ENCODE measurements around the gene GREB1.
A peak's percentile ranks its signal among the peaks of the same experiment; 100 is the strongest.

Gene GREB1

GRCh38 chr2:11581797-11582611 is 48.2 kb downstream of the GREB1 start:
- DNase-seq = no peak

GRCh38 chr2:11582612-11582861 is 48.7 kb downstream of the GREB1 start:
- DNase-seq = no peak

DNA sequence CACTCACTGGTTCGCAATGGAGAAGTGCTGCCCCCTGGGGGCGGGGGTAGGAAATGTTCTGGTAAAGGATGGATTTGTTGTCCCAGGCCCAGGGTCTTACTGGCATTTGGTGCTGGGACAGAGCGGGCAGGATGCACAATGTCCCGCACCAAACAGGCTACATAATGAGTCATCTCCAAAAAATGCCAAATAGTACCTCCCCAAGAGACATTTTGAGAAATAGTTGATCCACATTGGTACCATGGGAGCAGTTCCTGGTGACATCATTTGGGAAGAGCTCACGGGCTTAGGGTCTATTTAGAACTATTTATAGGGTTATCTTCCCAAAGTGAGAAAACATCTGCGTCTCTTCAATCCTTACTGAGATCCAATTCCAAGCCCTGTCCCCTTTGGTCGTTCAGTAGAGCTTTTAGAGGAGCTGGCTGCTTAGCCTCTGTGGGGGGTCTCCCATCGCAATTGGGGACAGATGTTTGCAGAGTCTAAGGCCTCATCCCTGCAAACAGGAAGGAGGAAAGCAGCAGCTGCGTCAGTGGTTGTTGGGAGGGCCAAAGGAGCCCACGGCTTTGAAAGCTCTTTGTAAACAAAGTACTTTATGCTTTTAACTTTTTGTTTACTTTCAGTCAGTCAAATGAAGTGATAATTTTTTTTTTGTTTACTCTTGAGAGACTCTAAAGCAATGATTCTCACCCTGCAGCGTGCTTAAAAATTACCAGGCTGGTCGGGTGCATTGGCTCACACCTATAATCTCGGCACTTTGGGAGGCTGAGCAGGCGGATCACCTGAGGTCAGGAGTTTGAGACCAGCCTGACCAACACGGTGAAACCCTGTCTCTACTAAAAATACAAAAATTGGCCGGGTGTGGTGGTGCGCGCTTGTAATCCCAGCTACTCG is 49.3 kb downstream of the GREB1 start:
- DNase-seq = peak; percentile 16

GRCh38 chr2:11583840-11584524 is 50.1 kb downstream of the GREB1 start:
- peak; percentile 17 for DNase-seq

- no peak for DNase-seq
These were observed 50.7 kb downstream of the GREB1 start for GRCh38 chr2:11584525-11585056.

GRCh38 chr2:11585071-11585470 is 51.2 kb downstream of the GREB1 start:
- no peak for DNase-seq

DNA sequence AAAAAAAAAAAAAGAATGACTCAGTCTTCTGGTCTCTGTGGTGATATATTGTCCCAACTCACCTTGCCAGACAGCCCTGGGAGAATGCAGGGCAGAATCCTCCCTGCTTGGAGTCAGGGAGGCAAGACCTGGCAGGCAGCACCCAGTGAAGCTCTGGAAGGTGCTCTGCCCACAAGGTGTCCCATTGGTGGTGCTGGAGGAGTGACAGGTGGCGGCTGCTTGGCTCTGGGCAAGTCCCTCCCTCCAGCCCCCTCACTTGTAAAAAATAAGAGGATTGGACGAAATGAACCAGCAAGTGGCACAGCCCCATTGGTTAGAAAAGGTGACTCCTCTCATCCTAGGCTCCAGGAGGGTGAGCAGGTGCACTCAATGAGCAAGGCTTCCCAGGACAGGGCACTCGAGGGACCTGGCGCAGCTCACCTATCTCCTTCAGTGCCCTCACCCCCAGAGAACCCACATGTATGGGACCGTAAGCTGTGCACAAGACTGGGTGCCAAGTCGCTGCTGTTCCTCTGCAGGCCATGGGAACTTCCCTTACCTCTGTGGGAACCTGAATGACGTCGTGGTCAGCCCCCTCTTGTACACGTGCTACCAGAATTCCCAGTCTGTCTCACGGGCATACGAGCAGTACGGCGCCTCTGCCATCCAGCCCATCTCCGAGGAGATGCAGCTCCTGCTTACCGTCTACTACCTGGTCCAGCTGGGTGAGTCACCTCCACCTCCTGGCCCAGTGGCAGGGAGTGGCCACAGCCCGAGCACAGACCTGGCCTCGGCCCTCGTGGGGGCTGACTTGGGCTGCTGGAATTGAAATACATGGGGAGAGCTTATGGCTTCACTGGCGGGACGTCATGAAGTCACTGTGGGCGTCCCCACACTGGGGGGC is 54.6 kb downstream of the GREB1 start:
- DNase-seq = no peak

GRCh38 chr2:11589316-11589940 is 55.6 kb downstream of the GREB1 start:
- no peak for DNase-seq

- DNase-seq = no peak
These were observed 56.3 kb downstream of the GREB1 start for GRCh38 chr2:11590193-11590592.

GRCh38 chr2:11591091-11591490 is 57.2 kb downstream of the GREB1 start:
- no peak for DNase-seq

DNA sequence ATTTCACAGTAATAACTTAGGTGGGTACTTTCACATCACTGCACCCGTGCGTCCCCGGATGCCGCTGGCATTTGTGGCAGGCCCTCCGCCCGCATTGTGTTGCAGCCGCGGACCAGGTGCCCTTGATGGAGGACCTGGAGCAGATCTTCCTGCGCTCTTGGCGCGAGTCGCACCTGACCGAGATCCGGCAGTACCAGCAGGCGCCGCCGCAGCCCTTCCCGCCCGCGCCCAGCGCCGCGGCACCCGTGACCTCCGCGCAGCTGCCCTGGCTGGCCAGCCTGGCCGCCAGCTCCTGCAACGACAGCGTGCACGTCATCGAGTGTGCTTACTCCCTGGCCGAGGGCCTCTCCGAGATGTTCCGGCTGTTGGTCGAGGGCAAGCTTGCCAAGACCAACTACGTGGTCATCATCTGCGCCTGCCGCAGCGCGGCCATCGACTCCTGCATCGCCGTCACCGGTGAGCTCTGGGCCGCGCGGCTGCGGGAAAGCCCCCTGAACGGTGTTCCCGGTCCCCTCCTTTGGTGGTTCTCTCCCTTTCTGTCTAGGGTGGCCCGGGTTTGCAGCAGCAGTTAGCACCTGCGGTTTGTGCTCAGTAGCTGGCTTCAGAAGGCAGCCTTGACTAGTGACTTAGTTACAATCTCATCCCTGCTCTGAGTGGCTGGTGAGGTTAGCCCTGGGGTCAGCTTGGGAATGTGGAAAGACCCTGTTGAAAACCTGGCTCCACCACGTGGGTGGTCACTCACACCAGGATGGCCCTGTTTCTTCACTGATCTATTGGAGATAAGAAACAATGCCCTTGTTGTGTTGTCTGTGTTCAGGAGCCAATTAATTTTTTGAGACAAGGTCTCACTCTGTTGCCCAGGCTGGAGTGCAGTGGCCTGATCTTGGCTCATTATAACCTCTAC is 59.1 kb downstream of the GREB1 start:
- DNase-seq = no peak

DNA sequence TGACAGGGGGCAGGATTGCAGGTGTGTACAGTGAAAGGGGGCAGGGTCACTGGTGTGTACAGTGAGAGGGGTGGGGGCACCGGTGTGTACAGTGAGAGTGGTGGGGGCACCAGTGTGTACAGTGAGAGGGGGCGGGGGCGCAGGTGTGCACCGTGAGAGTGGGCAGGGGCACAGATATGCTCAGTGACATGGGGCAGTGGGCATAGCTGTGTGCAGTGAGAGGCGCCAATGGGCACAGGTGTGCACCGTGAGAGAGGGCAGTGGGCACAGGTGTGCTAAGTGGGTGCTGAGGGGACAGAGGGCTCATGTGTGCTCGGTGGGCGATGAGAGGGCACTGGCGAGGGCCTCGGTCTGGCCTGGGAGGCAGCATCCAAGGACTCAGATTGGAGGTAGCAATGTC is 63.0 kb downstream of the GREB1 start:
- no peak for DNase-seq

DNA sequence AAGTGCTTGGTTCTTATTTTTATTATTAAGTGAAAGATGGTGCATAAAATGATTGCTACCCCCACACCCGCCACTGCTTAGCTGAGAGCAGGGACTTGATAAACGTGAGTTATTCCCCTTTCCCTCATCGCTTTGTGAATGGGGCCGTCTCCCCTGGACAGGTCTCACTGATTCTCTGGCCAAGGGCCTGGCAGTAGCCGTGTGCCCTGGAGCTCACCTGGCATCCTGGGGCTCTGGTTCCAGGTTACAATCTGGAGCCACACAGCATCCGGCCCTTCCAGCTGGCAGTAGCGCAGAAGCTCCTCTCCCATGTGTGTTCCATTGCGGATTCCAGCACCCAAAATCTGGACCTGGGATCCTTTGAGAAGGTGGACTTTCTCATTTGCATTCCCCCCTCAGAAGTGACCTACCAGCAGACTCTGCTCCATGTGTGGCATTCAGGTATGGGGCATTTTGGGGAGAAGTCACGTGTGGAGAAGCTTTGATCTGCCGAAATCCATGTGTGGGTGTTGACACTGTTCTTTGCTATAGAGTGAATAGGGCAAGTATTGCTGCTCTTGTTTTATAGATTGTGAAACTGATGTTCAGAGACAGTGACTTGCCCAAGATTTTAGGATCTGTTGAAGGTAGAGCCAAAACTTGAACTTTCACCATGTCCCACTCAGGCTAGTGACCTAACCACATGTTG is 63.8 kb downstream of the GREB1 start:
- DNase-seq = no peak

- no peak for DNase-seq
These were observed 64.4 kb downstream of the GREB1 start for GRCh38 chr2:11598228-11598731.

DNA sequence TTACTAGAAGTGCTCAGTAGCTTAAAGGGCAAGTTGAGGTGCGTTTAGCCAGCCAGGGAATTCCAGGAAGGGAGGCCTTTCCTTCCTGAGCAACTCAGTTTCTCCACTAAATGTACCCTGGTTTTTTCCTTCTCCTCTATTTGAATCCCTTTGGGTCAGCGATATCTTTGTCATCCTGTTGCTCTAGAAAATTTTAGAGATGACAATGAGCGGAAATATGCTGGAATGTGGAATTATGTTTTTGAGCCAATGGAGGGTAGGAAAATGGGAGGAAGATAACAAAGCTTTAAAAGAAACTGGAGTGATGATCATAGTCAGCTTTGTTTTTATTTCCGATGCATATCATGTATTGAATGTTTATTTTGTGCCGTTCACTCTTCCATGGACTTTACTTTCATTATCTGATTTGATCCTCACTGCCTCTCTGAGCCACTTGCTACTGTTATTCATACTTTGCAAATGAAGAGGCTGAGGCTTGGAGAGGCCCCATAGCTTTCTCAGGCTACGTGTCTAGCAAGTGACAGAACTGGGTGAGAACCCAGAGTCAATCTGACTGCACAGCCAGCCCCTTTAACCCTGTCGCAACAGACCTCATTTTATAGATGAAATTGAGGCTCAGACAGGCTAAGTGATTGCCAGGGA is 68.8 kb downstream of the GREB1 start:
- DNase-seq = no peak

DNA sequence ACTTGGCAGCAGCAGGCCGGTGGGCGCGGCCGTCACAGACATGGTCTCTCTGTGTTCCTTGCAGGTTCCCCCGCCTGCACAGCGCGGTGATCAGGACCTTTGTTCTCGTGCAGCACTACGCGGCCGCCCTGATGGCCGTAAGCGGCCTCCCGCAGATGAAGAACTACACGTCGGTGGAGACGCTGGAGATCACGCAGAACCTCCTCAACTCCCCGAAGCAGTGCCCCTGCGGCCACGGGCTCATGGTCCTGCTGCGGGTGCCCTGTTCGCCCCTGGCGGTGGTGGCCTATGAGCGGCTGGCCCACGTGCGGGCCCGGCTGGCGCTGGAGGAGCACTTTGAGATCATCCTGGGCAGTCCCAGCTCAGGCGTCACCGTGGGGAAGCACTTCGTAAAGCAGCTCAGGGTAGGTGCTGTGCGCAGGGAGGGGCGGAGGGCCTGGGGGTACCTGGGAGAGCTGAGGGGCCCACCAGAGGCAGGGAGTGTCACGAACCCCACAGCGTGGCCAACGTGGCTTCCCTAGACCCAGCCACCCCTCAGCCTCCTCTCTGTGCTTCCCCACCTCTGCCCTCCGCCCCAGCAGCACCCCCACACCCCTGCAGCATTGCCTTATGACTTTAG is 76.9 kb downstream of the GREB1 start:
- no peak for DNase-seq

GRCh38 chr2:11611251-11611650 is 77.4 kb downstream of the GREB1 start:
- DNase-seq = no peak

DNA sequence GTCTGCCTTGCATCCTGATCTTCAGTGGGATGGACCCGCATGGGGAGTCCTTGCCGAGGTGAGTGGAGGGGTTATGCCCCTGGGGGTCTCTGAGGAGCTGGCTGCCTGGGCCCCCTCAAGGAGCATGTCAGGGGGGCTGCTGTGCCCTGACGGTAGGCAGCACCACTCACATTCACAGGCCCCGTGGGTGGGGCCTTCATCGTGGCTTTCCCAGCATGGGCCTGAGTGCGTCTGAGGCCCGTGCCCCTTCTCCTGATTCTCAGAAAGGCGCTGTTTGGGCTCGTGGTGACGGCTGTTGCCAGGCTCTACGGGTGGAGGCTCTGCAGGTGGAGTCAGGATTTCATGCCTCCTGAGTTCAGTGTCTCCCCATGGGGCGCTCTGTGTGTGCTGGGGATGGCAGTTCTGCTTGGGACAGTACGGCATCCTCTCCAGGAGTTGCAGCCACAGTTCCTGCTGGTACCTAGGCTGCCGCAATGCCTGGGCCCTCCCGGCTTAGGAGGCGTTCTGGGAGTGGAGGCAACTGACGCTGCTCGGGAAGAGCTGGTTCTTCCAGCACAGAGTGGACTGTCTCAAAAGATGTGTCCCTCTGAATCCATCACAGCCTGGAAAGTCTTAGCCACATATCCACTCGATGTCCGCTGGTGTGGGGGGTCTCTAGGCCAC is 78.8 kb downstream of the GREB1 start:
- no peak for DNase-seq

Measured in central memory CD4-positive, alpha-beta T cell (primary cell).